GM23338 (cell line): Measurements from ENCODE around the gene B4GAT1. TPM values are rescaled to one million over a fixed set of nuclear protein-coding genes. Genes with fewer than 3 reads are reported as not detected.

Source experiments
- ATAC-seq: fragments of 200-7000 bp; cut with Tn5 transposase; 3 replicates; pipeline ENCODE4 v1.9.1; 2020
- DNase-seq: peaks from one replicate; pipeline ENCODE4 v3.0.0-alpha.2; 2015; ENCODE audit warnings: low spot score
- H2AFZ ChIP-seq: fragments of 200-600 bp; sonication (generic); 2 replicates; pipeline ENCODE4 v1.8.0; 2016; ENCODE audit warnings: antibody characterized with exemption, mild to moderate bottlenecking, moderate library complexity
- H3F3A ChIP-seq: fragments of 200-600 bp; sonication (generic); replicated peaks from 2 replicates; pipeline ENCODE4 v1.8.0; 2017; ENCODE audit warnings: antibody characterized with exemption, mixed run types, low read depth
- H3K27ac ChIP-seq: fragments of 200-600 bp; sonication (generic); 2 replicates; pipeline ENCODE4 v1.6.1; 2016; ENCODE audit warnings: low read depth
- H3K27me3 ChIP-seq: fragments of 200-600 bp; sonication (generic); 2 replicates; pipeline ENCODE4 v1.8.0; 2016; ENCODE audit warnings: mild to moderate bottlenecking, mixed run types, moderate library complexity; ENCODE audit not compliant: insufficient read depth
- H3K36me3 ChIP-seq: fragments of 200-600 bp; sonication (generic); 2 replicates; pipeline ENCODE4 v1.8.0; 2016; ENCODE audit warnings: mild to moderate bottlenecking; ENCODE audit not compliant: insufficient read depth
- H3K4me1 ChIP-seq: fragments of 200-600 bp; sonication (generic); 2 replicates; pipeline ENCODE4 v1.8.0; 2016; ENCODE audit warnings: mild to moderate bottlenecking, moderate library complexity; ENCODE audit not compliant: insufficient read depth
- H3K4me2 ChIP-seq: fragments of 200-600 bp; sonication (generic); 2 replicates; pipeline ENCODE4 v1.7.1; 2017; ENCODE audit warnings: mixed run types
- H3K4me3 ChIP-seq: fragments of 200-600 bp; sonication (generic); 2 replicates; pipeline ENCODE4 v1.6.1; 2016; ENCODE audit warnings: mixed run types
- H3K79me2 ChIP-seq: fragments of 200-600 bp; sonication (generic); replicated peaks from 2 replicates; pipeline ENCODE4 v1.8.0; 2017; ENCODE audit warnings: mild to moderate bottlenecking; ENCODE audit not compliant: insufficient read depth
- H3K9me2 ChIP-seq: fragments of 200-600 bp; sonication (generic); 2 replicates; pipeline ENCODE4 v1.8.0; 2017; ENCODE audit not compliant: insufficient read depth
- H4K20me1 ChIP-seq: fragments of 200-600 bp; sonication (generic); replicated peaks from 2 replicates; pipeline ENCODE4 v1.8.0; 2017; ENCODE audit warnings: mild to moderate bottlenecking; ENCODE audit not compliant: insufficient read depth
- H3K27ac Mint-ChIP-seq: 2 replicates; pipeline ENCODE4 v1.8.0; 2020; ENCODE audit warnings: inconsistent platforms, mild to moderate bottlenecking, moderate library complexity, mixed read lengths
- H3K27me3 Mint-ChIP-seq: 3 replicates; pipeline ENCODE4 v1.8.0; 2022; ENCODE audit warnings: low read depth, mild to moderate bottlenecking, moderate library complexity, mixed read lengths, inconsistent platforms; ENCODE audit not compliant: insufficient read depth, poor library complexity
- H3K36me3 Mint-ChIP-seq: 3 replicates; pipeline ENCODE4 v1.8.0; 2021; ENCODE audit warnings: low read depth, mild to moderate bottlenecking, inconsistent platforms, moderate library complexity, mixed read lengths
- H3K4me1 Mint-ChIP-seq: 3 replicates; pipeline ENCODE4 v1.8.0; 2020; ENCODE audit warnings: mild to moderate bottlenecking, inconsistent platforms, mixed read lengths
- H3K4me3 Mint-ChIP-seq: 3 replicates; pipeline ENCODE4 v1.8.0; 2021; ENCODE audit warnings: moderate library complexity, mild to moderate bottlenecking, inconsistent platforms, mixed read lengths
- H3K9me3 Mint-ChIP-seq: 3 replicates; pipeline ENCODE4 v1.8.0; 2020; ENCODE audit warnings: moderate library complexity, mild to moderate bottlenecking, inconsistent platforms, mixed read lengths
- CREB1 ChIP-seq: fragments of 250-450 bp; sonication (Bioruptor Pico); IDR thresholded peaks from 2 replicates; pipeline ENCODE4 v1.5.0; 2020; ENCODE audit warnings: low read depth, mild to moderate bottlenecking, moderate library complexity
- EZH2 ChIP-seq: fragments of 200-600 bp; sonication (generic); IDR thresholded peaks from one replicate; pipeline ENCODE4 v1.8.0; 2017; ENCODE audit warnings: antibody characterized with exemption, mild to moderate bottlenecking, low read depth; ENCODE audit not compliant: unreplicated experiment
- EZH2phosphoT487 ChIP-seq: fragments of 200-600 bp; sonication (generic); IDR thresholded peaks from one replicate; pipeline ENCODE4 v1.8.1; 2018; ENCODE audit warnings: antibody characterized with exemption; ENCODE audit not compliant: unreplicated experiment
- NANOG ChIP-seq: IDR thresholded peaks from 2 replicates; pipeline ENCODE4 v1.6.1; 2016; ENCODE audit warnings: antibody characterized with exemption, borderline replicate concordance
- STAT1 ChIP-seq: IDR thresholded peaks from one replicate; pipeline ENCODE4 v1.6.1; 2016; ENCODE audit warnings: antibody characterized with exemption; ENCODE audit not compliant: unreplicated experiment
- ZNF114 ChIP-seq: fragments of 250-450 bp; sonication (Bioruptor Pico); IDR thresholded peaks from 2 replicates; pipeline ENCODE4 v1.5.0; 2020; ENCODE audit warnings: mild to moderate bottlenecking, moderate library complexity
- ZNF331 ChIP-seq: fragments of 250-450 bp; sonication (Bioruptor Pico); IDR thresholded peaks from 2 replicates; pipeline ENCODE4 v1.5.0; 2020; ENCODE audit warnings: low read depth, mild to moderate bottlenecking, moderate library complexity
- long read RNA-seq: library from polyadenylated mRNA; unstranded; transcript quantifications from one replicate; pipeline ENCODE4 v2.0.0, GENCODE V29; 2020; ENCODE audit not compliant: unreplicated experiment
- polyA plus RNA-seq: library from polyadenylated mRNA; unstranded; fragments of >200 nt; fragmentation: Nextera tagmentation; extraction: Ambion mirVana; gene quantifications from 2 replicates; pipeline ENCODE4 v1.2.1, GENCODE V29; 2016
- total RNA-seq: library from RNA; depleted of rRNA; stranded (reverse); fragments of >200 nt; shearing (Covaris generic); gene quantifications from 2 replicates; pipeline ENCODE4 v1.2.3, GENCODE V29; 2014; rRNA removed
- TF ChIP-seq, protein P1 (sequence below): IDR thresholded peaks from 2 replicates; pipeline ENCODE4 v1.6.1; 2016; ENCODE audit warnings: antibody characterized with exemption
- TF ChIP-seq, protein P2 (sequence below): fragments of 250-450 bp; sonication (Bioruptor Pico); IDR thresholded peaks from 2 replicates; pipeline ENCODE4 v1.5.0; 2020; ENCODE audit warnings: mild to moderate bottlenecking, moderate library complexity

The B4GAT1 gene
- total RNA-seq (41.9 TPM in 2 replicates), polyA plus RNA-seq (23.5 and 26.7 TPM in 2 replicates)
- long read RNA-seq, transcript B4GAT1-201 (2 exons, 2,072 nt) = major isoform, 28 of 28 reads
- long read RNA-seq, partial matches to known transcripts = 0 of 28 reads
- long read RNA-seq, other reads (novel, unspliced or antisense) = 0 of 28 reads

DNA sequence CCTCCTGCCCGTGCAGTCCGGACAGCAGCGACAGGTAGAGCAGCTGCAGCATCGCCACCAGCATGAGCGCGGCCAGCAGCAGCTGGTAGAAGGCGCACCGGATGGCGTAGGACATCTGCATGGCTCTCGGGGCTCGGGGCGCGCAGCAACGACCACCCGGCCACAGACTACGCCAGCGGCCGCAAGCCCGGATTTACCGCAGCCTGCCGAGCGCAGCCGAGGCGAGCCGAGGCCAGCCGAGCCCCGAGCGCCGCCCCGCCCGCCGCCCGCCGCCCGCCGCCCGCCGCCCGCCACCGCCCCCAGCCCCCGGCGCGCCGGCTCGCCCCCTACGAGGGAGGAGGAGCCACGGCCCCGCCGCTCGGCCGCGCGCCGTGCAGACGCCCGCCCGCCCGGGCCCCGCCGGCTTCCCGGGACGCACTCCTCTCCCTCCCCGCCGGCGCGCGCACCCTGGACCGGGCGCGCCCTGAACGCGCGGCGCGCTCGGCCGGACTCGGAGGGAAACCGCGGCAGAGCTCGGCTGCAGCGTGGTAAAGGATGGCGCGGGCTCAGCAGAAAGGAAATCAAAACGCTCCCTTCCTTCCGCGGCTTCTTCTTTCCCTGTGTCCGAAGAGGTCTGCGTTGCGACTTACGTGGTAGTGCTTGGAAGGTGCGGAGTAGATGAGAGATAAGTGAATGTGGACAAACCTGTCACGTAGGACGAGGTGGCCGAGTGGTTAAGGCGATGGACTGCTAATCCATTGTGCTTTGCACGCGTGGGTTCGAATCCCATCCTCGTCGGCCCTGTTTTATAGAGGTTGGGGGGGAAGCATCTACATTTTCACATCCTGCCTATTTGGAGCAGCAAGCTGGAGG, at the start of gene B4GAT1:
TSS of gene B4GAT1 (minus strand) at position 205 of the 852 bp plus-strand sequence. CDS start at position 121, 84 bp downstream.
- Histone ChIP-seq H4K20me1 (0 out of 2 replicates have a peak, but pooled peaks cover 3% of the 10 kb centered on the region), H3K27me3 (peaks cover 8% of the 10 kb centered on the region; the same call in 1 of the 2 replicates), H3K4me2 (peak within 1 kb of the TSS; percentile 99), H3K4me1 (peaks cover 15% of the 10 kb centered on the region), H3K4me3 (peak within 1 kb of the TSS; percentile 95), H3K36me3 (no peaks in the 10 kb centered on the region), H3F3A (peaks cover 26% of the 10 kb centered on the region), H3K9me2 (no peaks in the 10 kb centered on the region), H3K27ac (peak within 1 kb of the TSS; percentile 42; the same call in 1 of the 2 replicates), H3K79me2 (peaks cover 14% of the 10 kb centered on the region), H2AFZ (peak within 1 kb of the TSS; percentile 99)
- peaks cover 30% of the 10 kb centered on the region for H3K4me1 Mint-ChIP-seq
- DNase-seq (peak; percentile 75), ATAC-seq (peak; percentile 60)
- H3K27me3 Mint-ChIP-seq = peaks cover 26% of the 10 kb centered on the region
- peak within 1 kb of the TSS; percentile 96 for H3K4me3 Mint-ChIP-seq
- TF ChIP-seq NANOG = no peak
- TF ChIP-seq, protein P1, sequence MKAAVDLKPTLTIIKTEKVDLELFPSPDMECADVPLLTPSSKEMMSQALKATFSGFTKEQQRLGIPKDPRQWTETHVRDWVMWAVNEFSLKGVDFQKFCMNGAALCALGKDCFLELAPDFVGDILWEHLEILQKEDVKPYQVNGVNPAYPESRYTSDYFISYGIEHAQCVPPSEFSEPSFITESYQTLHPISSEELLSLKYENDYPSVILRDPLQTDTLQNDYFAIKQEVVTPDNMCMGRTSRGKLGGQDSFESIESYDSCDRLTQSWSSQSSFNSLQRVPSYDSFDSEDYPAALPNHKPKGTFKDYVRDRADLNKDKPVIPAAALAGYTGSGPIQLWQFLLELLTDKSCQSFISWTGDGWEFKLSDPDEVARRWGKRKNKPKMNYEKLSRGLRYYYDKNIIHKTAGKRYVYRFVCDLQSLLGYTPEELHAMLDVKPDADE = no peak
- TF ChIP-seq EZH2 = no peak
- peak; percentile 65; the same call in 1 of the 2 replicates for TF ChIP-seq CREB1 (CRISPR knock-in tag)
- peaks cover 5% of the 10 kb centered on the region; the same call in 2 of the 3 replicates for H3K9me3 Mint-ChIP-seq
- H3K36me3 Mint-ChIP-seq = peaks cover 14% of the 10 kb centered on the region
- H3K27ac Mint-ChIP-seq = peak within 1 kb of the TSS; percentile 96

DNA sequence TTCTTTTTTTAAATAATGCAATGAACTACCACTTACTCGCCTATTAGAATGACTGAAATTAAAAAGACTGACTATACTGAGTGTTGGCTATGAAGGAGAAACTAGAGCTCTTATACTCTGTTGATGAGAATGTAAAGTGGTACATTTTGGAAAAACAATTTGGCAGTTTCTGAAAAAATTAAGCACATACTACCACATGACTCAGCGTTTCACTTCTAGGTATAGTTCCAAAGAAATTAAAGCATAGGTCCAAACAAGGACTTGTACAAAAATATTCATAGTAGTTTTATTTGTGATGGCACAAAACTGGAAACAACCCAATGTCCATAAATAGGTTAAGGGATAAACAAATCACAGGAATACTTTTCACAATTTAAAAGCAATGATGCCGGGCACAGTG, 46.5 kb upstream of the B4GAT1 start:
- no peak overlapping the region for H3K27ac Mint-ChIP-seq
- H3K36me3 ChIP-seq = no peaks in the 10 kb centered on the region
- H3K27me3 Mint-ChIP-seq = peaks cover 4% of the 10 kb centered on the region
- H3K4me3 Mint-ChIP-seq = no peak overlapping the region; the same call in 2 of the 3 replicates
- no peaks in the 10 kb centered on the region for H3F3A ChIP-seq
- H3K27me3 ChIP-seq = no peaks in the 10 kb centered on the region
- DNase-seq = no peak
- no peak overlapping the region for H3K4me2 ChIP-seq
- H3K36me3 Mint-ChIP-seq = no peaks in the 10 kb centered on the region; the same call in 2 of the 3 replicates
- no peak overlapping the region for H3K27ac ChIP-seq
- H2AFZ ChIP-seq = no peak overlapping the region
- H4K20me1 ChIP-seq = no peaks in the 10 kb centered on the region
- no peaks in the 10 kb centered on the region for H3K4me1 Mint-ChIP-seq
- no peak for ATAC-seq
- no peaks in the 10 kb centered on the region for H3K79me2 ChIP-seq
- no peak overlapping the region for H3K4me3 ChIP-seq
- peaks cover 11% of the 10 kb centered on the region for H3K9me3 Mint-ChIP-seq
- H3K4me1 ChIP-seq = no peaks in the 10 kb centered on the region
- no peaks in the 10 kb centered on the region for H3K9me2 ChIP-seq
- TF ChIP-seq, protein P1 = no peak
- TF ChIP-seq EZH2phosphoT487 (no peak), ZNF114 (CRISPR knock-in tag) (no peak), CREB1 (CRISPR knock-in tag) (no peak), ZNF331 (CRISPR knock-in tag) (no peak), NANOG (no peak), STAT1 (no peak)
- TF ChIP-seq, protein P2, sequence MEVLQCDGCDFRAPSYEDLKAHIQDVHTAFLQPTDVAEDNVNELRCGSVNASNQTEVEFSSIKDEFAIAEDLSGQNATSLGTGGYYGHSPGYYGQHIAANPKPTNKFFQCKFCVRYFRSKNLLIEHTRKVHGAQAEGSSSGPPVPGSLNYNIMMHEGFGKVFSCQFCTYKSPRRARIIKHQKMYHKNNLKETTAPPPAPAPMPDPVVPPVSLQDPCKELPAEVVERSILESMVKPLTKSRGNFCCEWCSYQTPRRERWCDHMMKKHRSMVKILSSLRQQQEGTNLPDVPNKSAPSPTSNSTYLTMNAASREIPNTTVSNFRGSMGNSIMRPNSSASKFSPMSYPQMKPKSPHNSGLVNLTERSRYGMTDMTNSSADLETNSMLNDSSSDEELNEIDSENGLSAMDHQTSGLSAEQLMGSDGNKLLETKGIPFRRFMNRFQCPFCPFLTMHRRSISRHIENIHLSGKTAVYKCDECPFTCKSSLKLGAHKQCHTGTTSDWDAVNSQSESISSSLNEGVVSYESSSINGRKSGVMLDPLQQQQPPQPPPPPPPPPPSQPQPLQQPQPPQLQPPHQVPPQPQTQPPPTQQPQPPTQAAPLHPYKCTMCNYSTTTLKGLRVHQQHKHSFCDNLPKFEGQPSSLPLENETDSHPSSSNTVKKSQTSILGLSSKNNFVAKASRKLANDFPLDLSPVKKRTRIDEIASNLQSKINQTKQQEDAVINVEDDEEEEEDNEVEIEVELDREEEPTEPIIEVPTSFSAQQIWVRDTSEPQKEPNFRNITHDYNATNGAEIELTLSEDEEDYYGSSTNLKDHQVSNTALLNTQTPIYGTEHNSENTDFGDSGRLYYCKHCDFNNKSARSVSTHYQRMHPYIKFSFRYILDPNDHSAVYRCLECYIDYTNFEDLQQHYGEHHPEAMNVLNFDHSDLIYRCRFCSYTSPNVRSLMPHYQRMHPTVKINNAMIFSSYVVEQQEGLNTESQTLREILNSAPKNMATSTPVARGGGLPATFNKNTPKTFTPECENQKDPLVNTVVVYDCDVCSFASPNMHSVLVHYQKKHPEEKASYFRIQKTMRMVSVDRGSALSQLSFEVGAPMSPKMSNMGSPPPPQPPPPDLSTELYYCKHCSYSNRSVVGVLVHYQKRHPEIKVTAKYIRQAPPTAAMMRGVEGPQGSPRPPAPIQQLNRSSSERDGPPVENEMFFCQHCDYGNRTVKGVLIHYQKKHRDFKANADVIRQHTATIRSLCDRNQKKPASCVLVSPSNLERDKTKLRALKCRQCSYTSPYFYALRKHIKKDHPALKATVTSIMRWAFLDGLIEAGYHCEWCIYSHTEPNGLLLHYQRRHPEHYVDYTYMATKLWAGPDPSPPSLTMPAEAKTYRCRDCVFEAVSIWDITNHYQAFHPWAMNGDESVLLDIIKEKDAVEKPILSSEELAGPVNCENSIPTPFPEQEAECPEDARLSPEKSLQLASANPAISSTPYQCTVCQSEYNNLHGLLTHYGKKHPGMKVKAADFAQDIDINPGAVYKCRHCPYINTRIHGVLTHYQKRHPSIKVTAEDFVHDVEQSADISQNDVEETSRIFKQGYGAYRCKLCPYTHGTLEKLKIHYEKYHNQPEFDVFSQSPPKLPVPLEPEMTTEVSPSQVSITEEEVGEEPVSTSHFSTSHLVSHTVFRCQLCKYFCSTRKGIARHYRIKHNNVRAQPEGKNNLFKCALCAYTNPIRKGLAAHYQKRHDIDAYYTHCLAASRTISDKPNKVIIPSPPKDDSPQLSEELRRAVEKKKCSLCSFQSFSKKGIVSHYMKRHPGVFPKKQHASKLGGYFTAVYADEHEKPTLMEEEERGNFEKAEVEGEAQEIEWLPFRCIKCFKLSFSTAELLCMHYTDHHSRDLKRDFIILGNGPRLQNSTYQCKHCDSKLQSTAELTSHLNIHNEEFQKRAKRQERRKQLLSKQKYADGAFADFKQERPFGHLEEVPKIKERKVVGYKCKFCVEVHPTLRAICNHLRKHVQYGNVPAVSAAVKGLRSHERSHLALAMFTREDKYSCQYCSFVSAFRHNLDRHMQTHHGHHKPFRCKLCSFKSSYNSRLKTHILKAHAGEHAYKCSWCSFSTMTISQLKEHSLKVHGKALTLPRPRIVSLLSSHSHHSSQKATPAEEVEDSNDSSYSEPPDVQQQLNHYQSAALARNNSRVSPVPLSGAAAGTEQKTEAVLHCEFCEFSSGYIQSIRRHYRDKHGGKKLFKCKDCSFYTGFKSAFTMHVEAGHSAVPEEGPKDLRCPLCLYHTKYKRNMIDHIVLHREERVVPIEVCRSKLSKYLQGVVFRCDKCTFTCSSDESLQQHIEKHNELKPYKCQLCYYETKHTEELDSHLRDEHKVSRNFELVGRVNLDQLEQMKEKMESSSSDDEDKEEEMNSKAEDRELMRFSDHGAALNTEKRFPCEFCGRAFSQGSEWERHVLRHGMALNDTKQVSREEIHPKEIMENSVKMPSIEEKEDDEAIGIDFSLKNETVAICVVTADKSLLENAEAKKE (CRISPR knock-in tag) = no peak
